HepG2 (cell line): ENCODE data around the gene RPUSD4. TPM values are rescaled to one million over a fixed set of nuclear protein-coding genes. Genes with fewer than 3 reads are reported as not detected.

ENCODE experiments used
- DMAP1 ChIP-seq: IDR thresholded peaks from 2 replicates; pipeline ENCODE4 v1.6.1; 2016
- FOXA3 ChIP-seq: IDR thresholded peaks from 2 replicates; pipeline ENCODE4 v1.6.1; 2016; ENCODE audit warnings: missing genetic modification reagents, missing compliant biosample characterization
- HDAC2 ChIP-seq: sonication (generic); formaldehyde crosslinking; IDR thresholded peaks from 2 replicates; pipeline ENCODE4 v1.4.0; 2020; ENCODE audit warnings: missing genetic modification reagents
- SUZ12 ChIP-seq: fragments of 150-350 bp; IDR thresholded peaks from 2 replicates; pipeline ENCODE4 v1.6.1; 2014; ENCODE audit warnings: low read depth, low read length
- TAF1 ChIP-seq: sonication (generic); formaldehyde crosslinking; IDR thresholded peaks from 2 replicates; pipeline ENCODE4 v1.4.0; 2020; ENCODE audit warnings: missing genetic modification reagents
- YEATS2 ChIP-seq: sonication (generic); formaldehyde crosslinking; IDR thresholded peaks from 2 replicates; pipeline ENCODE4 v1.4.0; 2020; ENCODE audit warnings: missing genetic modification reagents, borderline replicate concordance
- ZNF138 ChIP-seq: sonication (generic); formaldehyde crosslinking; IDR thresholded peaks from 2 replicates; pipeline ENCODE4 v1.5.0; 2020; ENCODE audit warnings: mild to moderate bottlenecking, low read depth, missing genetic modification reagents
- ZNF24 ChIP-seq: fragments of 450-650 bp; IDR thresholded peaks from 2 replicates; pipeline ENCODE4 v1.6.1; 2017; ENCODE audit warnings: antibody characterized with exemption, mild to moderate bottlenecking
- ZNF777 ChIP-seq: sonication (generic); formaldehyde crosslinking; IDR thresholded peaks from 2 replicates; pipeline ENCODE4 v1.4.0; 2020; ENCODE audit warnings: missing genetic modification reagents
- ZZZ3 ChIP-seq: sonication (generic); formaldehyde crosslinking; IDR thresholded peaks from 2 replicates; pipeline ENCODE4 v1.4.0; 2020; ENCODE audit warnings: missing genetic modification reagents, mild to moderate bottlenecking, borderline replicate concordance
- polyA plus RNA-seq, 8 experiments: library from polyadenylated mRNA; depleted of rRNA in 3 of 8; stranded (reverse) in 7 of 8; unstranded in 1 of 8; fragments of >200 nt; fragmentation: Illumina TruSeq in 4 of 8; extraction: Trizol in 4 of 8; gene quantifications; 2 replicates each; pipeline versions ENCODE4 v1.2.1 to v1.2.3, GENCODE V29; 2011 to 2016; ENCODE audit warnings: low read depth in 4 of 8, missing spikeins in 1 of 8, mixed read lengths in 1 of 8; ENCODE audit not compliant: insufficient read depth in 1 of 8
- total RNA-seq, 5 experiments: library from RNA; depleted of rRNA; stranded (reverse); fragments of >200 nt; fragmentation: Illumina TruSeq; extraction: Trizol; gene quantifications; 2 replicates each; pipeline ENCODE4 v1.2.3, GENCODE V29; 2016; ENCODE audit warnings: low read depth in 1 of 5
- TF ChIP-seq, protein P1 (sequence below): sonication (generic); formaldehyde crosslinking; IDR thresholded peaks from 2 replicates; pipeline ENCODE4 v1.5.0; 2020; ENCODE audit warnings: mild to moderate bottlenecking, missing genetic modification reagents, borderline replicate concordance
- TF ChIP-seq, protein P2 (sequence below): IDR thresholded peaks from 2 replicates; pipeline ENCODE4 v1.6.1; 2018; ENCODE audit warnings: missing genetic modification reagents
- TF ChIP-seq, protein P3 (sequence below): sonication (generic); formaldehyde crosslinking; IDR thresholded peaks from 2 replicates; pipeline ENCODE4 v1.4.0; 2020; ENCODE audit warnings: missing genetic modification reagents, borderline replicate concordance
- TF ChIP-seq, protein P4 (sequence below): fragments of 450-650 bp; IDR thresholded peaks from 2 replicates; pipeline ENCODE4 v1.6.1; 2016

RPUSD4 gene
- total and polyA plus RNA-seq, 2 of the 13 experiments (the other 11 are each of a cell fraction or from before 2014, with no cell fraction given): 45.0 to 52.9 TPM

DNA sequence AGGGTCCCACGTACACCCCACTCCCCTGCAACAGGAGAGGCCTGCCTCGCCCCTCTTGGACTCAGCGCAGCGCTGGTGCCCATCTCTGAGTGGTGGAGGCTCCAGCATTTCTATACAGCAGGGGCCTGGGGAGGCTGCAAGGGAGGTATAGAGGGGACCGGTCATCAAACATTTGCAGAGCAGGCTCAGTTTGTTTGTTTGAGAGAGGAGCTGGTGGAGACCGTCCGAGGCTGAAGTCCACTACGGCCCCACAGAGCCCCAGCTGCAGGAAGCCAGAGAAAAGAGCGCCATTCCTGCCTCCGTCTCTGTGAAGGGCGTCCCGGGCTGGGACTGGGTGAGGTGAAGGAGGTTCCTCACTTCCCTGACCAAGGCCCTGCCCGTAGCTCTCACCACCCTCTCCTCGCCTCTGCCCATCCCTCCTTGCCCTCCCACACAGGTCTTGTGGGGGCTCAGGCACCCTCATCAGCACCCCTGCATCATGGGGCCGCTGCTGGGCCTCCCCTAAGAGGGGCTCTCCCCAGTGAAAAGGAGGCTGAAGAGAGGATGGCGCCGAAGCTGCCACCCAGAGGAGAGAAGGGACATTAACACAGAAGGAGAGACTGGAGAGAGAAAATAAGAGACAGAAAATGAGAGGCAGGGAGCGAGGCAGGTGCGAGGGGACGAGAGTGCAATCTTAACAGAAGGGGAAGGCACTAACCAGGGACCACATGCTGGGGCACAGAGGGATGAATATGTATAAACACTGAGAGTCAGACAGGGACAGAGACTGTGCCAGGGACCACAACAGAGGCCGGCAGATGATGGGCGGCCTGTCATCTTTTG lies 24.5 kb downstream of the RPUSD4 start (continued):
- TF ChIP-seq, protein P1, sequence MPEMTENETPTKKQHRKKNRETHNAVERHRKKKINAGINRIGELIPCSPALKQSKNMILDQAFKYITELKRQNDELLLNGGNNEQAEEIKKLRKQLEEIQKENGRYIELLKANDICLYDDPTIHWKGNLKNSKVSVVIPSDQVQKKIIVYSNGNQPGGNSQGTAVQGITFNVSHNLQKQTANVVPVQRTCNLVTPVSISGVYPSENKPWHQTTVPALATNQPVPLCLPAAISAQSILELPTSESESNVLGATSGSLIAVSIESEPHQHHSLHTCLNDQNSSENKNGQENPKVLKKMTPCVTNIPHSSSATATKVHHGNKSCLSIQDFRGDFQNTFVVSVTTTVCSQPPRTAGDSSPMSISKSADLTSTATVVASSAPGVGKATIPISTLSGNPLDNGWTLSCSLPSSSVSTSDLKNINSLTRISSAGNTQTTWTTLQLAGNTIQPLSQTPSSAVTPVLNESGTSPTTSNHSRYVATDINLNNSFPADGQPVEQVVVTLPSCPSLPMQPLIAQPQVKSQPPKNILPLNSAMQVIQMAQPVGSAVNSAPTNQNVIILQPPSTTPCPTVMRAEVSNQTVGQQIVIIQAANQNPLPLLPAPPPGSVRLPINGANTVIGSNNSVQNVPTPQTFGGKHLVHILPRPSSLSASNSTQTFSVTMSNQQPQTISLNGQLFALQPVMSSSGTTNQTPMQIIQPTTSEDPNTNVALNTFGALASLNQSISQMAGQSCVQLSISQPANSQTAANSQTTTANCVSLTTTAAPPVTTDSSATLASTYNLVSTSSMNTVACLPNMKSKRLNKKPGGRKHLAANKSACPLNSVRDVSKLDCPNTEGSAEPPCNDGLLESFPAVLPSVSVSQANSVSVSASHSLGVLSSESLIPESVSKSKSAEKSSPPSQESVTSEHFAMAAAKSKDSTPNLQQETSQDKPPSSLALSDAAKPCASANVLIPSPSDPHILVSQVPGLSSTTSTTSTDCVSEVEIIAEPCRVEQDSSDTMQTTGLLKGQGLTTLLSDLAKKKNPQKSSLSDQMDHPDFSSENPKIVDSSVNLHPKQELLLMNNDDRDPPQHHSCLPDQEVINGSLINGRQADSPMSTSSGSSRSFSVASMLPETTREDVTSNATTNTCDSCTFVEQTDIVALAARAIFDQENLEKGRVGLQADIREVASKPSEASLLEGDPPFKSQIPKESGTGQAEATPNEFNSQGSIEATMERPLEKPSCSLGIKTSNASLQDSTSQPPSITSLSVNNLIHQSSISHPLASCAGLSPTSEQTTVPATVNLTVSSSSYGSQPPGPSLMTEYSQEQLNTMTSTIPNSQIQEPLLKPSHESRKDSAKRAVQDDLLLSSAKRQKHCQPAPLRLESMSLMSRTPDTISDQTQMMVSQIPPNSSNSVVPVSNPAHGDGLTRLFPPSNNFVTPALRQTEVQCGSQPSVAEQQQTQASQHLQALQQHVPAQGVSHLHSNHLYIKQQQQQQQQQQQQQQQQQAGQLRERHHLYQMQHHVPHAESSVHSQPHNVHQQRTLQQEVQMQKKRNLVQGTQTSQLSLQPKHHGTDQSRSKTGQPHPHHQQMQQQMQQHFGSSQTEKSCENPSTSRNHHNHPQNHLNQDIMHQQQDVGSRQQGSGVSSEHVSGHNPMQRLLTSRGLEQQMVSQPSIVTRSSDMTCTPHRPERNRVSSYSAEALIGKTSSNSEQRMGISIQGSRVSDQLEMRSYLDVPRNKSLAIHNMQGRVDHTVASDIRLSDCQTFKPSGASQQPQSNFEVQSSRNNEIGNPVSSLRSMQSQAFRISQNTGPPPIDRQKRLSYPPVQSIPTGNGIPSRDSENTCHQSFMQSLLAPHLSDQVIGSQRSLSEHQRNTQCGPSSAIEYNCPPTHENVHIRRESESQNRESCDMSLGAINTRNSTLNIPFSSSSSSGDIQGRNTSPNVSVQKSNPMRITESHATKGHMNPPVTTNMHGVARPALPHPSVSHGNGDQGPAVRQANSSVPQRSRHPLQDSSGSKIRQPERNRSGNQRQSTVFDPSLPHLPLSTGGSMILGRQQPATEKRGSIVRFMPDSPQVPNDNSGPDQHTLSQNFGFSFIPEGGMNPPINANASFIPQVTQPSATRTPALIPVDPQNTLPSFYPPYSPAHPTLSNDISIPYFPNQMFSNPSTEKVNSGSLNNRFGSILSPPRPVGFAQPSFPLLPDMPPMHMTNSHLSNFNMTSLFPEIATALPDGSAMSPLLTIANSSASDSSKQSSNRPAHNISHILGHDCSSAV (CRISPR knock-in tag): no peak
- TF ChIP-seq ZNF138 (CRISPR knock-in tag): no peak
- TF ChIP-seq, protein P2, sequence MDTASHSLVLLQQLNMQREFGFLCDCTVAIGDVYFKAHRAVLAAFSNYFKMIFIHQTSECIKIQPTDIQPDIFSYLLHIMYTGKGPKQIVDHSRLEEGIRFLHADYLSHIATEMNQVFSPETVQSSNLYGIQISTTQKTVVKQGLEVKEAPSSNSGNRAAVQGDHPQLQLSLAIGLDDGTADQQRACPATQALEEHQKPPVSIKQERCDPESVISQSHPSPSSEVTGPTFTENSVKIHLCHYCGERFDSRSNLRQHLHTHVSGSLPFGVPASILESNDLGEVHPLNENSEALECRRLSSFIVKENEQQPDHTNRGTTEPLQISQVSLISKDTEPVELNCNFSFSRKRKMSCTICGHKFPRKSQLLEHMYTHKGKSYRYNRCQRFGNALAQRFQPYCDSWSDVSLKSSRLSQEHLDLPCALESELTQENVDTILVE (CRISPR knock-in tag): no peak
- TF ChIP-seq, protein P3, sequence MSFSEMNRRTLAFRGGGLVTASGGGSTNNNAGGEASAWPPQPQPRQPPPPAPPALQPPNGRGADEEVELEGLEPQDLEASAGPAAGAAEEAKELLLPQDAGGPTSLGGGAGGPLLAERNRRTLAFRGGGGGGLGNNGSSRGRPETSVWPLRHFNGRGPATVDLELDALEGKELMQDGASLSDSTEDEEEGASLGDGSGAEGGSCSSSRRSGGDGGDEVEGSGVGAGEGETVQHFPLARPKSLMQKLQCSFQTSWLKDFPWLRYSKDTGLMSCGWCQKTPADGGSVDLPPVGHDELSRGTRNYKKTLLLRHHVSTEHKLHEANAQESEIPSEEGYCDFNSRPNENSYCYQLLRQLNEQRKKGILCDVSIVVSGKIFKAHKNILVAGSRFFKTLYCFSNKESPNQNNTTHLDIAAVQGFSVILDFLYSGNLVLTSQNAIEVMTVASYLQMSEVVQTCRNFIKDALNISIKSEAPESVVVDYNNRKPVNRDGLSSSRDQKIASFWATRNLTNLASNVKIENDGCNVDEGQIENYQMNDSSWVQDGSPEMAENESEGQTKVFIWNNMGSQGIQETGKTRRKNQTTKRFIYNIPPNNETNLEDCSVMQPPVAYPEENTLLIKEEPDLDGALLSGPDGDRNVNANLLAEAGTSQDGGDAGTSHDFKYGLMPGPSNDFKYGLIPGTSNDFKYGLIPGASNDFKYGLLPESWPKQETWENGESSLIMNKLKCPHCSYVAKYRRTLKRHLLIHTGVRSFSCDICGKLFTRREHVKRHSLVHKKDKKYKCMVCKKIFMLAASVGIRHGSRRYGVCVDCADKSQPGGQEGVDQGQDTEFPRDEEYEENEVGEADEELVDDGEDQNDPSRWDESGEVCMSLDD: peak; percentile 80; the same call in 1 of the 2 replicates
- TF ChIP-seq ZZZ3 (CRISPR knock-in tag): no peak
- 0 out of 2 replicates have a peak, but pooled peaks have one; percentile 31 for TF ChIP-seq YEATS2 (CRISPR knock-in tag)
- TF ChIP-seq HDAC2 (CRISPR knock-in tag): peak; percentile 61; the same call in 1 of the 2 replicates
- peak; percentile 45 for TF ChIP-seq DMAP1 (CRISPR knock-in tag)
- TF ChIP-seq SUZ12: no peak
- TF ChIP-seq ZNF777 (CRISPR knock-in tag): peak; percentile 75
- TF ChIP-seq ZNF24: no peak
- peak; percentile 60; the same call in 1 of the 2 replicates for TF ChIP-seq TAF1
- TF ChIP-seq, protein P4, sequence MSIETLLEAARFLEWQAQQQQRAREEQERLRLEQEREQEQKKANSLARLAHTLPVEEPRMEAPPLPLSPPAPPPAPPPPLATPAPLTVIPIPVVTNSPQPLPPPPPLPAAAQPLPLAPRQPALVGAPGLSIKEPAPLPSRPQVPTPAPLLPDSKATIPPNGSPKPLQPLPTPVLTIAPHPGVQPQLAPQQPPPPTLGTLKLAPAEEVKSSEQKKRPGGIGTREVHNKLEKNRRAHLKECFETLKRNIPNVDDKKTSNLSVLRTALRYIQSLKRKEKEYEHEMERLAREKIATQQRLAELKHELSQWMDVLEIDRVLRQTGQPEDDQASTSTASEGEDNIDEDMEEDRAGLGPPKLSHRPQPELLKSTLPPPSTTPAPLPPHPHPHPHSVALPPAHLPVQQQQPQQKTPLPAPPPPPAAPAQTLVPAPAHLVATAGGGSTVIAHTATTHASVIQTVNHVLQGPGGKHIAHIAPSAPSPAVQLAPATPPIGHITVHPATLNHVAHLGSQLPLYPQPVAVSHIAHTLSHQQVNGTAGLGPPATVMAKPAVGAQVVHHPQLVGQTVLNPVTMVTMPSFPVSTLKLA: no peak
- no peak; the same call in 1 of the 2 replicates for TF ChIP-seq FOXA3 (CRISPR knock-in tag)
